ENCODE measurements around the gene NOVA2.
A peak's percentile ranks its signal among the peaks of the same experiment; 100 is the strongest.

The NOVA2 gene

DNA sequence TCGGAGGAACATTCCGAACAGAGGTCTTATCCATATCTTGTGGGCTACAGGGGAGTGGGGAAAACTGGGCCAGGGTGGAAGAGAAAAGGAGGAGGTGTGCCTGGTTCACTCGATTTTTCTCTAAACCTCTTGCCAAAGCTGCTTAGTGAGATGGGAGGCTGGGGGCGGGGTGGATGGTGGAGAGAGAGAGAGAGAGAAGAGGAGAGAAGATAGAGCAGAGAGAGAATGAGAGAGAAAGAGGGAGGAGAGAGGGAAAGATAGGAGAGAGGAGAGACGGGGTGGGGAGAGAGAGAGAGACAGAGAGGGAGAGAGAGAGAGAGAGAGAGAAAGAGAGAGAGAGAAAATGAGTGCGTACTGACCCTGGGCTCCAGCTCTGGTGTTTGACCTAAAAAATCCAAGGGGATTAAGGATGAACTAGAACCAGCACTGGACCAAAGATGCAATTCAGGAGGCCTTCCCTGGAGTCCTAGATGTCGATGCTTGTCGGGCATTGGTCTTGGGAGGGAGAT lies 14.1 kb downstream of the NOVA2 start:
- no peak for DNase-seq

DNA sequence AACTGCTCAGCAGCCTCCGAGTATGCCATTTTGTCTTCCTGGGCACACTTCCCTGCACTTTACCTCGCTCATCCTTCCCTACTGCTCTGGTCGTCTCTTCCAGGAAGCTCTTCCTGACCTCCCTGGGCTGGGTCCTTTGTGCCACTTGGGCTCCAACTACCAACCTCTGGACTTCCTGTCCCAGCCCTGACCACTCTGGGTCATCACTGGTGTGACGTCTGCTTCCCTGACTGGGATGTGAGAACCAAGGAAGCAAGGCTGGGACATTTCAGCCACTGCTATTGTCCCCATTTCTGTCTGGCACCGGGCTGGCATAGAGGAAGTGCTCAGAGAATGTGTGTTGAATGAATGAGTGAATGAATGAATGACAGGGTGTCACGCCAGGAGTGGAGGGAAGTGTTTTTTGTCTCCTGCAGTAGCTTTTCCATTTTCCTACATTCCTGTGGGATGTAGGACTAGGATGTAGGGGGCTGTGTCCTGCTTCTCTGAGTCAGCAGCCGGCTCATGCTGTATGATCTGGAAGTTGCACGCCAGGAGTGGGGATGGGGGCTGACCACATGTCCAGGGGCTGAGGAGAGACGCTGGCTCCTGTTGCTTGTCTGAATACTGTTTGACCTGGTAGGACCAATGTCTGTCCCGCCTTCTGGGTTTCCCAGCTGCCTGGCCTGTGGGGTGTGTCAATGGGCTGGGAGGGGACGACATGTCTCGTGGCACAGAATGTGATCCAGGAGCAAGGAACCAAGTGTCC lies 14.7 kb downstream of the NOVA2 start:
- DNase-seq: no peak

GRCh38 chr19:45958320-45958719 lies 15.3 kb downstream of the NOVA2 start:
- no peak for DNase-seq

GRCh38 chr19:45955905-45956608 lies 17.6 kb downstream of the NOVA2 start:
- no peak for DNase-seq

GRCh38 chr19:45954156-45954555 lies 19.5 kb downstream of the NOVA2 start:
- DNase-seq: no peak

GRCh38 chr19:45953676-45954075 lies 20.0 kb downstream of the NOVA2 start:
- DNase-seq: no peak

- DNase-seq: peak in 1 of 2 experiments; percentile 9
Measured at GRCh38 chr19:45952686-45953505, 20.8 kb downstream of the NOVA2 start.

GRCh38 chr19:45952341-45952685 lies 21.4 kb downstream of the NOVA2 start:
- no peak for DNase-seq

DNA sequence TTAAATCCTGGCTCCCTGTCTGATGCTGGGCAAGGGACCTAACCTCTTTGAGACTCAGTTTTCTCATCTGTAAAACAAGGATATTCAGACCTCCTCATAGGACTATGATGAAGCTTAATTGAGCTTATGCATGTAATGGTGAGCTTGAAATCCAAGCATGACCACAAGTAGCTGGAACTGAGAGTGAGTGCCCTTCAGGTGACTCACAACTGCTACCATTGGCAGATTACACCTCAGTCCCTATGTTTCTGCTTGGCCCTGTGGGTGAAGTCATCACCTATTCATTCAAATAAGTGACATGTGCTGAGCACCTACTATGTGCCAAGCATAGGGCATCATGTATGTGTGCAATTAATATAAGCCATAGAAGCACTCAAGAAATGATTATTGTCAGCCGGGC lies 25.7 kb downstream of the NOVA2 start:
- no peak for DNase-seq

DNA sequence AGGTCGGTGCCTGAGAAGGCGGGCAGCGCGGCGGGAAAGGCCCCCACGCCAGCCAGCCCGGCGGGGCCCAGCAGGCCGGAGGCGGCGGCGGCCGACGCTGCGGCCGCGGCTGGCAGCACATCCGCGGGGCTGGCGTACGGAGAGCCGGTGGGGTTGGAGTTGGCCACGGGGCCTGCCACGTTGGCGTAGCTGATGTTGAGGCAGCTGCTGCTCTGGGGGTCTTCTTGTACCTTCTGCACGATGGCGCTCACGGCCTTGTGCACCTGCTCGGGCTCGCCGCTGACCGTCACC lies 33.2 kb downstream of the NOVA2 start:
- no peak for DNase-seq

DNA sequence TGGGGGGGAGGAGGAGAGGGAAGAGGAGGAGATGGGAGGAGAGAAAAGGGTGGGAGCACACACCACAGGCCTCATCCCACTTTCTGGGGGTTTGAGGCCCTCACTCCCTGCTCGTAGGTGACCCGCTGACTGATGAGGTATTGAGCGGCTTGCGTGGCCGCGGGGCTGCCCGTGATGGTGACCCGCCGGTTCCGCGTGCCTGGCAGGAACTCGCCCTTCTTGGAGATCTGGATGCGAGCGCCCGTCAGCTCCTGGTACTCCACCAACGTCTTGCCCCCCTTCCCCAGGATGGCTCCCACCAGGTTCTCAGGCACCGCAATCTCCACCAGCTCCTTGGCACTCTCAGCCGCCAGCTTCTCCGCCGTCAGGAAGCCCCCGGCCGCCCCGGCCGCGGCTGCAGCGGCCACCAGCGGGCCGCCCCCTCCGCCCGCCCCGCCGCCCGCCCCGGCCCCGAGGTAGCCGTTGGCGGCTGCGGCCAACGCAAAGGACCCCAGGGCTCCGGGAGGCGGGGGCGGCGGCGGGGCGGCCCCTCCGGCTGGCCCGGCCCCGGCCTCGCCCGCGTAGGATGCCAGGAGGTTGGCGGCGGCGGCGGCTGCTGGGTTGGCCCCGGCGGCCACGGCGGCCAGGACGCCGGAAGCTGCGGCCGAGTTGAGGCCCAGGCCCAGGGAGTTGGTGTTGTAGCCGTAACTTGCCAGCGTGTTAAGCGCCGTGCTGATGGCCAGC lies 33.7 kb downstream of the NOVA2 start:
- DNase-seq: no peak

- no peak for DNase-seq
Measured at GRCh38 chr19:45938733-45939319, 34.8 kb downstream of the NOVA2 start.

DNA sequence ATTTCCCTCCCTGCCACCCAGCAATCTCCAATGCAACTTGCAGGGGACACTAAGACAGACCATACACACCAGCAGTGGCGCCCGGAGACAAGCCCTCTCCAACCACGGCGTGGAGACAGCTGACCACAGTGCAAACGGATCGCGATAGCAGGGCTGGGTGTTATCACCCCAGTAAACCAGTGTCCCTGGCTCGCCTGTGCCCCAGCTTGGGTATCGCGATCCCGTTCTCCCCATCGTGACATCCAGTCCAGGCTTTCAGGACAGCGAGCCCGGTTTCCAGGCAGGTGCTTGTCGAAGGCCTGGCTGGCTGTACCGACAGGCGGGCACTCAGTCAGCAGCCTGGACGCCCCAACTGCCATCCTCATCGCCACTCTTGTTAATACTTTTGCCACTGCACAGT lies 38.4 kb downstream of the NOVA2 start:
- no peak for DNase-seq

GRCh38 chr19:45934551-45935230 lies 39.0 kb downstream of the NOVA2 start:
- DNase-seq: no peak

DNA sequence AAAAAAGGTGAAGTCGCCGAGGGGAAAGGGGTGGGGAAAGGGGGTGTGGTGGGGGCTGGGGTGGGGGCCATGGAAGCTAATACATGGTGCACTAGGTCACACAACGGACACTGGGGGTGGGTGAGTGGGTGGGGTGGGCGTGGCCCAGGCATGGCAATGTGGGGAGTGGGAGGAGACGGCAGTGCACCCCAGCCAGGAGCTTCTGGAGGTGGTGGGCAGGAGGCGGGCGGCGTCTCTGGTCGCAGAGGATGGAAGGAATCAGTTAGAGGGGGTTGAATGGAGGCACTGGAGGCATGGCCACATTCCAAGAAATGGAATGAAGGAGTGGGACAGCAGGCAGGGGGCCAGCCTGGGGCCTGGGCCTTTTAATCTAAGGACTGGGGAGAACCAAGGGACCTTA lies 39.9 kb downstream of the NOVA2 start:
- DNase-seq: no peak

- DNase-seq: no peak
Measured at GRCh38 chr19:45931055-45931454, 42.6 kb downstream of the NOVA2 start.

GRCh38 chr19:45929247-45929646 lies 44.4 kb downstream of the NOVA2 start:
- DNase-seq: no peak

DNA sequence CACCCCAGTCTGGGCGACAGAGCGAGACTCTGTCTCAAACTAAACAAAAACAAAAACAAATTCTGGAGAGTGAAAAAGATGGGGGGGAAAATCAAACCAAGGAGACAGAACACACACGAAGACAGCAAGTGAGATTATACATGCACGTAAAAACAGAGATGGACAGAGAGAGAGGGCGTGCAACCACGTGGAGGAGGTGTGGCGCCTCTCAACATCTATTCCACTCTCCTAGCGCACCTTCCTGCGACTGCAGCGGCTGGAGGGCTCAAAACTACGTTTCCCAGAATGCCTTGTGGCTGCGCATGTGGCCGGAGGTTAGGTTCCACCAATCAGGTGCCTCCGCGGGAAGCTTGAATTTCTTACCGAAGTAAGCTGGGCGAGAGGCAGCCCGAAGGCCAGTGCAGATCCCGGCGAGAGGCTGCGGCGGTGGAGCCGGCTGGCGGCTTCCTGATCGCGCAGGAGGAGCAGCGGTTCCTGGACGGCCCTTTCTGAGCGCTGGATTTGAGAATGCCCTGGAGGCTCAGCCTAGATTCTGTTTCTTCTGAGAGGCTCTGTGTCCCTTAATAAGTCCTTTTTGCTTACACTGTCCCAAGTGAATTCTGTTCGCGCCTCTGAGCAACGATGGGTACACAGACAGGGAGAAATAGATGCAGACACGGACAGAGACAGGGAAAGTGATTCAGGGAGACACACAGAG lies 46.0 kb downstream of the NOVA2 start:
- DNase-seq: peak; percentile 94

DNA sequence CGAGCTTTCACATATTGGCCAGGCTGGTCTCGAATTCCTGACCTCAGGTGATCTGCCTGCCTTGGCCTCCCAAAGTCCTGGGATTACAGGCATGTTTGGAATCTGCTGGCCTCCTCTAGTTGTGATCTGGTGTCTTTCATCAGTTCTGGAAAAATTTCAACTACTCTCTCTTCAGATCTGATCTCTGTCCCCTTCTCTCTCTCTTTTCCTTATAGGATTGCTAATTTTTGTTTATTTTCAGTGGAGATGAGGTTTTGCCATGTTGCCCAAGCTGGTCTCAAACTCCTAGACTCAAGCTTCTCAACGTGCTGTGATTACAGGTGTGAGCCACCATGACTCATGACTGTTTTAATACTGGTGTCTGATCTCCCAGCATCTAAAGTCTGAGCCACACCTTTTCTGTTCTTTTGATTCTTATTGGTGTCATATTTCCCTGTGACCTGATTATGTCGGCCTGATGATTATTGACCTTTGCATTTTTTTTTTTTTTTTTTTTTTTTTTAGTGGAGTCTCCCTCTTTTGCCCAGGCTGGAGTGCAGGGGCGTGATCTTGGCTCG lies 48.7 kb downstream of the NOVA2 start:
- no peak for DNase-seq

DNA sequence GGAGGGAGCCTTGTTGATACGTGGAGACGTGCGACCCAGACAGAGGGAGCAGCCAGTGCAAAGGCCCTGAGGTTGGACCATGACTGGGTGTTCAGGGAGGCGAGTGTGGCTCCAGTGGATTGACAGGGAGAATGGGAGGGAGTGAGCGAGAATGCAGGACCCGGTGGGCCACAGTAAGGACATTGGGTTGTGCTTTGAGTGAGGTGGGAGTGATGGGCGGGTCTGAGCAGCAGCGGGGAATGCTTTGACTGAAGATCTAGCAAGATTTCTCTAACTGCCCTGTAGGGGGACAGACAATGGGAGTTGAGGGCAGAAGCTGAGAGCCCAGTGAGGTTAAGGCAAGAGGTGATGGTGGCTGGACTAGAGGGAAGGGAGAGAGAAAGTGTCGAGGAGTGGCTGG lies 51.4 kb downstream of the NOVA2 start:
- no peak for DNase-seq

DNA sequence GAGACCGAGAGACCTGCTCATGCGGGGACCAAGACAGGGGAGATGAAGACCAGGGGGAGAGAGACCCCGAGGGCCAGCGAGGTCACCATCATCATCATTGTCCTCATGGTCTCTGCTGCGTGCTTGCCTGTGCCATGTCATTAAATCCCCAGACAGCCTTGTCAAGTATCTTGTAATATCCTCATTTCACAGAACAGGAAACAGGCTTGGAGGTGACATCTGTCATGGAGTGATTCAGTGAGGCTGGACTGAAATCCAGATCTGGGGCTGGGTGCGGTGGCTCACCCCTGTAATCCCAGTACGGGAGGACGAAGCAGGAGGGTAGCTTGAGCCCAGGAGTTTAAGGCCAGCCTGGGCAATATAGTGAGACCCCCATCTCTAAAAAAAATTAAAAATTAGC lies 53.2 kb downstream of the NOVA2 start:
- no peak for DNase-seq
